Measurements from ENCODE around the gene PACSIN2.
"Not testable (repeated sequence)": the region's sequence is repeated elsewhere in the genome, so short reads cannot be mapped to it uniquely, and the experiment has no call there.

The PACSIN2 gene

GRCh38 chr22:43035250-43035649 lies 20.3 kb upstream of the PACSIN2 start:
- TF ChIP-seq, protein P1, sequence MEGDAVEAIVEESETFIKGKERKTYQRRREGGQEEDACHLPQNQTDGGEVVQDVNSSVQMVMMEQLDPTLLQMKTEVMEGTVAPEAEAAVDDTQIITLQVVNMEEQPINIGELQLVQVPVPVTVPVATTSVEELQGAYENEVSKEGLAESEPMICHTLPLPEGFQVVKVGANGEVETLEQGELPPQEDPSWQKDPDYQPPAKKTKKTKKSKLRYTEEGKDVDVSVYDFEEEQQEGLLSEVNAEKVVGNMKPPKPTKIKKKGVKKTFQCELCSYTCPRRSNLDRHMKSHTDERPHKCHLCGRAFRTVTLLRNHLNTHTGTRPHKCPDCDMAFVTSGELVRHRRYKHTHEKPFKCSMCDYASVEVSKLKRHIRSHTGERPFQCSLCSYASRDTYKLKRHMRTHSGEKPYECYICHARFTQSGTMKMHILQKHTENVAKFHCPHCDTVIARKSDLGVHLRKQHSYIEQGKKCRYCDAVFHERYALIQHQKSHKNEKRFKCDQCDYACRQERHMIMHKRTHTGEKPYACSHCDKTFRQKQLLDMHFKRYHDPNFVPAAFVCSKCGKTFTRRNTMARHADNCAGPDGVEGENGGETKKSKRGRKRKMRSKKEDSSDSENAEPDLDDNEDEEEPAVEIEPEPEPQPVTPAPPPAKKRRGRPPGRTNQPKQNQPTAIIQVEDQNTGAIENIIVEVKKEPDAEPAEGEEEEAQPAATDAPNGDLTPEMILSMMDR (IDR thresholded peaks at IDR 0.05; ENCODE audit: low read depth, low read length): no peak
- no peak for TF ChIP-seq MYC (IDR thresholded peaks at IDR 0.05; ENCODE audit: low read depth, low read length)
- TF ChIP-seq POLR2A (IDR thresholded peaks at IDR 0.05; ENCODE audit: extremely low read depth, insufficient read length): no peak
- no peak for TF ChIP-seq MAX (IDR thresholded peaks at IDR 0.05; ENCODE audit: low read depth, low read length)
- H3K4me3 ChIP-seq (ENCODE audit: low read depth, low read length): no peak overlapping the region
- no peak for DNase-seq (ENCODE audit: low read depth)

DNA sequence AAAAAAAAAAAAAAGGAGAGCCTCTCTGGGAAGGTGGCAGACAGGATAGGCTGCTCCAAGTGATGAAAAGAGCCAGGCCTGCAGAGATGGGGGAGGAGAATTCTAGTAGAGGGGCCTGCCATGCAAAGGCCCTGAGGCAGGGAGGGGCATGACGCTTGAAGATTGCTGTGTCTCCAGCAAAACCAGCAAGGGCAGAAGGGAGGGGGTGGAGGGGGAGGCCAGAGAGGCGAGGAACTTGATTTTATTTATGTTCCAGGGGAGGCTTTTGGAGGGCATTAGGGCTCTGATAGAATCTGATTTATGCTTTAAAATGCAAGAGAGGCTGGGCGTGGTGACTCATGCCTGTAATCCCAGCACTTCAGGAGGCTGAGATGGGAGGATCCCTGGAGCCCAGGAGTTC lies 16.7 kb upstream of the PACSIN2 start:
- TF ChIP-seq MAX (IDR thresholded peaks at IDR 0.05; ENCODE audit: low read depth, low read length) (no peak), MYC (IDR thresholded peaks at IDR 0.05; ENCODE audit: low read depth, low read length) (no peak), POLR2A (IDR thresholded peaks at IDR 0.05; ENCODE audit: extremely low read depth, insufficient read length) (no peak)
- TF ChIP-seq, protein P1 (IDR thresholded peaks at IDR 0.05; ENCODE audit: low read depth, low read length): no peak
- no peak for DNase-seq (ENCODE audit: low read depth)
- H3K4me3 ChIP-seq (ENCODE audit: low read depth, low read length): no peak overlapping the region

- TF ChIP-seq POLR2A (IDR thresholded peaks at IDR 0.05; ENCODE audit: extremely low read depth, insufficient read length) (no peak), MAX (IDR thresholded peaks at IDR 0.05; ENCODE audit: low read depth, low read length) (no peak), MYC (IDR thresholded peaks at IDR 0.05; ENCODE audit: low read depth, low read length) (no peak)
- TF ChIP-seq, protein P1 (IDR thresholded peaks at IDR 0.05; ENCODE audit: low read depth, low read length): no peak
- H3K4me3 ChIP-seq (ENCODE audit: low read depth, low read length): no peak overlapping the region
- DNase-seq (ENCODE audit: low read depth): no peak
Measured at GRCh38 chr22:43018615-43019014, 3.7 kb upstream of the PACSIN2 start.

GRCh38 chr22:43017525-43018460 lies 2.8 kb upstream of the PACSIN2 start:
- DNase-seq (ENCODE audit: low read depth): no peak
- no peak overlapping the region for H3K4me3 ChIP-seq (ENCODE audit: low read depth, low read length)
- TF ChIP-seq MYC (IDR thresholded peaks at IDR 0.05; ENCODE audit: low read depth, low read length) (no peak), MAX (IDR thresholded peaks at IDR 0.05; ENCODE audit: low read depth, low read length) (no peak), POLR2A (IDR thresholded peaks at IDR 0.05; ENCODE audit: extremely low read depth, insufficient read length) (no peak)
- TF ChIP-seq, protein P1 (IDR thresholded peaks at IDR 0.05; ENCODE audit: low read depth, low read length): no peak

DNA sequence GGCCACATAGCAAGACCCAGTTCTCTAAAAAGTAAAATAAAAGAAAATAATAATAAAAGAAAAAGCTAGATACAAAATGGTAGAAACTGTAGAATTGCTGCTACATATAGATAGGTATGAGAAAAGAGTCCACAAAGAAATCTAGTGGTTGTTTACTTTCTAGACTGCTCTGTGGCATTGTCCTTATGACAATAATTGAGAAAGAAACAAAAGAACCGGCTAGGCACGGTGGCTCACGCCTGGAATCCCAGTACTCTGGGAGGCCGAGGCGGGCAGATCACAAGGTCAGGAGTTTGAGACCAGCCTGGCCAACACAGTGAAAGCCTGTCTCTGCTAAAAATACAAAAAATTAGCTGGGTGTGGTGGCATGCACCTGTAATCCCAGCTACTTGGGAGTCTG lies 1.2 kb upstream of the PACSIN2 start:
- peak overlapping the region; percentile 75 for H3K4me3 ChIP-seq (ENCODE audit: low read depth, low read length)

GRCh38 chr22:43015677-43016042 lies 711 bp upstream of the PACSIN2 start:
- H3K4me3 ChIP-seq (ENCODE audit: low read depth, low read length): peak overlapping the region; percentile 75
- TF ChIP-seq, protein P1 (IDR thresholded peaks at IDR 0.05; ENCODE audit: low read depth, low read length): no peak
- no peak for TF ChIP-seq MYC (IDR thresholded peaks at IDR 0.05; ENCODE audit: low read depth, low read length)
- TF ChIP-seq POLR2A (IDR thresholded peaks at IDR 0.05; ENCODE audit: extremely low read depth, insufficient read length): no peak
- TF ChIP-seq MAX (IDR thresholded peaks at IDR 0.05; ENCODE audit: low read depth, low read length): no peak
- DNase-seq (ENCODE audit: low read depth): no peak

More for the DNA sequence above, 1.2 kb upstream of the PACSIN2 start:
- DNase-seq (ENCODE audit: low read depth): not testable (repeated sequence)
